GM19438 (cell line): ENCODE measurements around the gene LRRC43.
"Not testable (repeated sequence)": the region's sequence is repeated elsewhere in the genome, so short reads cannot be mapped to it uniquely, and the experiment has no call there.

Source experiments
- ATAC-seq: cut with Tn5 transposase; IDR thresholded peaks from one replicate; pipeline ENCODE4 v1.9.1; 2021; ENCODE audit warnings: low read depth; ENCODE audit not compliant: unreplicated experiment

LRRC43 gene

GRCh38 chr12:122152754-122153153, 30.2 kb upstream of the LRRC43 start:
- no peak for ATAC-seq

- ATAC-seq, result no peak
Observed at GRCh38 chr12:122155705-122156104, 27.2 kb upstream of the LRRC43 start.

- no peak for ATAC-seq
Observed at GRCh38 chr12:122158700-122159285, 24.1 kb upstream of the LRRC43 start.

- ATAC-seq, result no peak
Observed at GRCh38 chr12:122159882-122160281, 23.0 kb upstream of the LRRC43 start.

- no peak for ATAC-seq
Observed at GRCh38 chr12:122160761-122161160, 22.2 kb upstream of the LRRC43 start.

GRCh38 chr12:122161682-122162081, 21.2 kb upstream of the LRRC43 start:
- no peak for ATAC-seq

GRCh38 chr12:122162976-122163375, 19.9 kb upstream of the LRRC43 start:
- ATAC-seq, result no peak

GRCh38 chr12:122166422-122167349, 16.2 kb upstream of the LRRC43 start:
- ATAC-seq, result peak; percentile 66

- ATAC-seq, result no peak
Observed at GRCh38 chr12:122167356-122167925, 15.5 kb upstream of the LRRC43 start.

GRCh38 chr12:122168492-122168891, 14.4 kb upstream of the LRRC43 start:
- ATAC-seq, result no peak

- no peak for ATAC-seq
Observed at GRCh38 chr12:122171399-122171798, 11.5 kb upstream of the LRRC43 start.

GRCh38 chr12:122172262-122172939, 10.5 kb upstream of the LRRC43 start:
- no peak for ATAC-seq

GRCh38 chr12:122174155-122174845, 8.6 kb upstream of the LRRC43 start, which contains the start of gene IL31:
Gene IL31 (minus strand): TSS chr12:122174221. CDS start chr12:122174172, 49 bp downstream.
- ATAC-seq, result no peak

- ATAC-seq, result not testable (repeated sequence)
Observed at GRCh38 chr12:122176473-122176872, 6.5 kb upstream of the LRRC43 start.

GRCh38 chr12:122183588-122183940, 641 bp downstream of the LRRC43 start:
- no peak for ATAC-seq

- ATAC-seq, result no peak
Observed at GRCh38 chr12:122184517-122184916, 1.6 kb downstream of the LRRC43 start.

GRCh38 chr12:122185079-122185478, 2.2 kb downstream of the LRRC43 start:
- ATAC-seq, result no peak

GRCh38 chr12:122185494-122186082, 2.7 kb downstream of the LRRC43 start:
- no peak for ATAC-seq

GRCh38 chr12:122187466-122187865, 4.5 kb downstream of the LRRC43 start:
- no peak for ATAC-seq
